Measurements from ENCODE around the gene GVQW3. TPM values are rescaled to one million over a fixed set of nuclear protein-coding genes. Genes with fewer than 3 reads are reported as not detected.

Gene GVQW3
- total and polyA plus RNA-seq, 2 of the 8 experiments (the other 6 are each of a cell fraction or from before 2014, with no cell fraction given), result 5.5 to 8.1 TPM

DNA sequence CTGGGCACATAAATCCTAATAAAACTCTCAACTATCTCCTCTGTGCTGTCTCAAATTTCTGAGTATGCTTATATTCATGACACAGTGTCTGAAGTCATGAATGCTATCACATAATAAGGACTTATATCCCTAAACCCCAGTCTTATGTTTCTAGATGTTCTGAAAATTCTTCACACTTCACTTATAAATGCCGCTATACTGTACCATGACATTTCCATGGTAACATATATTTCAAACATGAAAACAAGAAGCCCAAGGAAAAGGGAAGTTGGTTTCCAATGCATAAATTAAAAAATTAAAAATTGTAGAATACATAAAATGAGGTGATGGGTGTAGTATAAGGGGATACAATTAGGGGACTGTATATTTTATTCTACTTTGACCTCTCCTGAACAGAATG lies 11.7 kb downstream of the GVQW3 start:
- H2BK120ac ChIP-seq (replicated peaks; ENCODE audit: low read depth, low read length), result no peak overlapping the region
- no peak overlapping the region for H2BK12ac ChIP-seq (ENCODE audit: low read depth, low read length)
- H3K27ac ChIP-seq (ENCODE audit: low read depth, low read length), result no peak overlapping the region
- no peak overlapping the region for H2BK20ac ChIP-seq (ENCODE audit: low read length)
- ChIA-PET CTCF (ENCODE audit: partially characterized antibody) (no interaction called here), POLR2A (ENCODE audit: partially characterized antibody) (no interaction called here)
- TF ChIP-seq RBBP5 (IDR thresholded peaks at IDR 0.05; ENCODE audit: borderline replicate concordance, low read depth, low read length) (no peak), NANOG (IDR thresholded peaks at IDR 0.05; ENCODE audit: insufficient read depth, low read depth, low read length, poor library complexity, severe bottlenecking) (no peak), EZH2 (IDR thresholded peaks at IDR 0.05; ENCODE audit: low read depth, low read length, severe bottlenecking) (no peak), RAD21 (IDR thresholded peaks at IDR 0.05 in 1 of 2, conservative IDR thresholded peaks at IDR 0.05 in 1 of 2; ENCODE audit: low read depth in 2 of 2, low read length in 2 of 2) (no peak)
- TF ChIP-seq, protein P1, sequence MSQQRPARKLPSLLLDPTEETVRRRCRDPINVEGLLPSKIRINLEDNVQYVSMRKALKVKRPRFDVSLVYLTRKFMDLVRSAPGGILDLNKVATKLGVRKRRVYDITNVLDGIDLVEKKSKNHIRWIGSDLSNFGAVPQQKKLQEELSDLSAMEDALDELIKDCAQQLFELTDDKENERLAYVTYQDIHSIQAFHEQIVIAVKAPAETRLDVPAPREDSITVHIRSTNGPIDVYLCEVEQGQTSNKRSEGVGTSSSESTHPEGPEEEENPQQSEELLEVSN (IDR thresholded peaks at IDR 0.05), result no peak
- no peak overlapping the region for H3K14ac ChIP-seq (ENCODE audit: insufficient read length)
- no peak overlapping the region for H2BK5ac ChIP-seq (ENCODE audit: low read depth, low read length)
- H2BK15ac ChIP-seq (ENCODE audit: low read length), result no peak overlapping the region
- no peaks in the 10 kb centered on the region for H3K4me1 ChIP-seq (replicated peaks in 1 of 4; ENCODE audit: control insufficient read depth in 3 of 4, insufficient read depth in 4 of 4, low read length in 3 of 4)
- H3K9me3 ChIP-seq (ENCODE audit: insufficient read depth in 2 of 2, low read depth in 1 of 2, low read length in 1 of 2), result no peaks in the 10 kb centered on the region
- H3K18ac ChIP-seq (ENCODE audit: extremely low read depth, low read length), result no peak overlapping the region
- H3K4me3 ChIP-seq (ENCODE audit: extremely low read depth in 1 of 4, insufficient read depth in 2 of 4, low read depth in 3 of 4, low read length in 4 of 4), result no peak overlapping the region
- H3K27me3 ChIP-seq (replicated peaks in 1 of 4; ENCODE audit: control insufficient read depth in 3 of 4, extremely low read depth in 1 of 4, insufficient read depth in 3 of 4, low read length in 3 of 4), result no peaks in the 10 kb centered on the region
- no peak for DNase-seq (ENCODE audit: low read depth in 1 of 2, low spot score in 2 of 2)
- no peaks in the 10 kb centered on the region for H3K36me3 ChIP-seq (ENCODE audit: control insufficient read depth in 2 of 4, insufficient read depth in 4 of 4, low read length in 3 of 4)
- 100% methylated on average over 1 of the region's 1 CpG; no CpG with 5 or more reads in 1 of the 2 experiments for WGBS, 2 experiments (ENCODE audit: extremely low coverage in 1 of 2, insufficient coverage in 1 of 2, insufficient read length in 1 of 2, insufficient replicate concordance in 2 of 2, low coverage in 1 of 2, low lambda C conversion rate in 2 of 2, missing lambda C conversion rate in 1 of 2)
- peaks cover 0 to 1% of the 10 kb centered on the region in 2 experiments for H4K20me1 ChIP-seq (replicated peaks in 1 of 2; ENCODE audit: control insufficient read depth in 1 of 2, insufficient read depth in 2 of 2, low read length in 2 of 2)
- H3K9ac ChIP-seq (replicated peaks in 1 of 4; ENCODE audit: extremely low read depth in 1 of 4, low read depth in 3 of 4, low read length in 3 of 4), result no peak overlapping the region
- H3K23me2 ChIP-seq (ENCODE audit: low read depth, low read length), result no peaks in the 10 kb centered on the region
- no peak overlapping the region for H3K4me2 ChIP-seq (ENCODE audit: insufficient read depth in 1 of 2, low read depth in 2 of 2, low read length in 2 of 2)
- no peaks in the 10 kb centered on the region for H3K79me1 ChIP-seq (ENCODE audit: low read depth, low read length)
- FAIRE-seq, result no peak
- no peak overlapping the region for H2AFZ ChIP-seq (ENCODE audit: low read length)
- H3K56ac ChIP-seq (replicated peaks; ENCODE audit: insufficient read length, low read depth, low read length), result no peak overlapping the region
- no peak overlapping the region for H4K8ac ChIP-seq (ENCODE audit: extremely low read depth, insufficient read depth, low read length)
- no peak overlapping the region for H4K91ac ChIP-seq (replicated peaks; ENCODE audit: insufficient read length, low read length)
- H3K4ac ChIP-seq (replicated peaks; ENCODE audit: insufficient read length, low read depth, low read length), result no peak overlapping the region
- H3K79me2 ChIP-seq (ENCODE audit: control insufficient read depth in 1 of 2, insufficient read depth in 2 of 2, low read length in 2 of 2), result no peaks in the 10 kb centered on the region
- no peak overlapping the region for H4K5ac ChIP-seq (ENCODE audit: insufficient read length, low read depth, low read length)
- H2AK5ac ChIP-seq (ENCODE audit: low read depth, low read length), result no peak overlapping the region
- H3K23ac ChIP-seq (ENCODE audit: insufficient read length), result no peak overlapping the region

All from H1 (cell line).